GM12874 (cell line): ENCODE data around the gene DGAT2.

Source experiments
- TF ChIP-seq, protein P1 (sequence below): IDR thresholded peaks from 2 replicates; pipeline ENCODE4 v1.5.1; 2011; ENCODE audit warnings: low read depth, mild to moderate bottlenecking, control low read depth, low read length, moderate library complexity; ENCODE audit not compliant: insufficient read depth

DGAT2 gene

DNA sequence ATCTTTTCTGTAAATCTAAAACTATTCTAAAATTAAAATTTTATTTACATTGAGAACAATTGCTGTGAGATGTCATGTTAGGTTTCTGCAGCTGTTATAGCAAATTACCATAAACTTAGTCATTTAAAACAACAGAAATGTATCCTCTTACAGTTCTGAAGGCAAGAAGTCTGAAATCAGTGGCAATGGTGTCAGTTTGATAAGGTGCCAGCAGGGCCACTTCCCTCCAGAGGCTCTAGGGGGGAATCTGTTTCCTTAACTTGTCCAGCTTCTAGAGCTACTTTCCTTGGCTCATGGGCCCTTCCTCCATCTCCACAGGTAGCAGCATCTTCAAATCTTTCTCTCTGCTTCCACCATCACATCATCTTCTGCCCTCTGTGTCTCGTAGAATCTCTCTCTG, 27.9 kb upstream of the DGAT2 start:
- TF ChIP-seq, protein P1, sequence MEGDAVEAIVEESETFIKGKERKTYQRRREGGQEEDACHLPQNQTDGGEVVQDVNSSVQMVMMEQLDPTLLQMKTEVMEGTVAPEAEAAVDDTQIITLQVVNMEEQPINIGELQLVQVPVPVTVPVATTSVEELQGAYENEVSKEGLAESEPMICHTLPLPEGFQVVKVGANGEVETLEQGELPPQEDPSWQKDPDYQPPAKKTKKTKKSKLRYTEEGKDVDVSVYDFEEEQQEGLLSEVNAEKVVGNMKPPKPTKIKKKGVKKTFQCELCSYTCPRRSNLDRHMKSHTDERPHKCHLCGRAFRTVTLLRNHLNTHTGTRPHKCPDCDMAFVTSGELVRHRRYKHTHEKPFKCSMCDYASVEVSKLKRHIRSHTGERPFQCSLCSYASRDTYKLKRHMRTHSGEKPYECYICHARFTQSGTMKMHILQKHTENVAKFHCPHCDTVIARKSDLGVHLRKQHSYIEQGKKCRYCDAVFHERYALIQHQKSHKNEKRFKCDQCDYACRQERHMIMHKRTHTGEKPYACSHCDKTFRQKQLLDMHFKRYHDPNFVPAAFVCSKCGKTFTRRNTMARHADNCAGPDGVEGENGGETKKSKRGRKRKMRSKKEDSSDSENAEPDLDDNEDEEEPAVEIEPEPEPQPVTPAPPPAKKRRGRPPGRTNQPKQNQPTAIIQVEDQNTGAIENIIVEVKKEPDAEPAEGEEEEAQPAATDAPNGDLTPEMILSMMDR: no peak

DNA sequence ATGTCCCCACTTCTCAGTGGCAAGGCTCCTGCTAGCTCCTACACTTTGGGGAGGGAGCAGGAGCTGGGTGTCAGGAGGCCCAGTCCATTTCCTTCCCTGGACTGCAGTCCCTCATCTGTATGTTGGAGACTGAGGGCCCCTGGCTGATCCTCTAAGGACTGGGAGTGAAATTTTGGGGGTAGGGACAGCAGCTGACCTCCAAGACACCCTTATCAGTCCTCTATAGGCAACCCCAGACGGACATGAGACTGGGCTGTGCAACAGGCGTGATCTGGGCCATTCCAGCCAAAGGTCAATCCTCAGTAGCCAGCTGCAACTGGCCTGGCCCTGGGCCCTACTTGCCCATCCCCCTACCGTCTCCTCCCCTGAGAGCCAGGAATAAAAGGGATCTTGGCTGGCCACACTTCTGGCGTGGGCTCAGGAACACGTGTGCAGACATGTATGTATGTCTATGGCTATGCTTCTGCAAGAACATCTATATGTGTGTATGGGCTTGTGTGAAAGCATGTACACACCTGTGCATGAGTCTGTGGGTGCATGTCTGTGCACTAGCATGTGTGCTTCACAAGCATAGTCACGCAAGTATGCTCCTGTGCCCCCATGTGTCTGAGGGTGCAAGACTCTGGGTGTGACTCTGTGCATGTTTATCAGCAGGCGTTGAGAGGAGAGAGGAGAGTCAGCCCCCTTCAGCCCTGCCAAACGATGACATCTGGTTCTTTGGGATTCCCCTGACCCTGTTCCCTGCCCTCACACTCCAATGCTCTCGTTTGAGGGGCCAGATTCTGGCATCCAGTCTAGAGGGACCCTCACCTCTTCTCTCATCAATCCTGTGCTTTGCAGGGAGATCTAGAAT, 24.6 kb upstream of the DGAT2 start:
- TF ChIP-seq, protein P1: no peak

DNA sequence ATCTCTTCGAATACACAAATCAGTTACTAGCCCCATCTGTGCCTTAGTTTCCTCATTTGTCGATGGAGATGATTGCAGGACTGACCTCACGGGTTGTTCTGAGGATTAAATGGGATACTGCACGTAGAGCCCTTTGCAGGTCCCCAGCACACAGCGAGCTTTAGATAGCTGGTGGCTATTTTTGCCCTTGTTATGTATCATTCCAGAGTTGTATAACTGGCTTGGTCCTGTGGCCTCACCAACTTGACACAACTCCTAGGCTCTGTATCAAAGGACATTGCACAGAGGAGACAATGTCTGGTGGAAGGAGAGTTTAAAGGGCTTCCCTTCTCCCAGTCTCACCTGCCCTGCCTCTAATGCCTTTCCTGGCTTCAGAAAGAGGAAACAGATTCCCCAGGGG, 22.8 kb upstream of the DGAT2 start:
- TF ChIP-seq, protein P1: no peak

DNA sequence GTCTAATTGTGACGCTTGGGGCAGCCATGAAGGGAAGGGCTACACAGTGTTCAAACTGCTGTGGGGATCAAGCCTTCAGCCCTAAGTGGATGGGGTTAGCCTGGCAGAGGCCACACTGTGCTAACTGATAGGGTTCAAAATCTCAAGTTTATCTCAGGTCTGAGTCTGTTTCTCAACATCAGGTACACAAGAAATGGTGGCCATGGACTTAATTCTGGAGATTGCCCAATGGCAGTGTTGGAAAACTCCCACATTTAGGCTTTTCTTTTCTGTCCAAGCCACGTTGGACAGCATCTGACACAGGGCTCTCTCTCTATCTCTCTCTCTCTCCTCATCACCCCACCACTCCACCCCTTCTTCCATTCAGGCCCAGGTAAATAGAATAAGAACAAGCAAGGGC, 10.9 kb upstream of the DGAT2 start:
- TF ChIP-seq, protein P1: no peak

DNA sequence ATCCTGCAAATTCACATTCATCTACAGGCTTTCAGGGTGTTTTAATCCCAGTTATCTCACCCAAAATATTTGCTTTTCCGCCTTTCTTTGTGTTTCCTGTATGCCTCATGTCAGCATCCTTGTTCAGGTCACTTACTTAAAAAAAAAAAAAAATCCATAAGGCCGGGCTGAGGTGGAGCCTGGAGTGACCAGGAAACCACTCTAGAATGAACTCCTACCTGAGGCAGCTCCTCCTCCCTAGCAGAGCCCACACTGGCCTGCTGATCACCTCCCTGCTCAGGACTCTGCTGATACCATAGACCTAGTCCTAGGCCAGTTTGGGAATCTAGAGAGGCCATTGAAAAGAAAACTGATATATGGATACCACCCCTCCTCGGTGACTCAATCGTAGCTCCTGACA, 8.7 kb upstream of the DGAT2 start:
- TF ChIP-seq, protein P1: no peak

DNA sequence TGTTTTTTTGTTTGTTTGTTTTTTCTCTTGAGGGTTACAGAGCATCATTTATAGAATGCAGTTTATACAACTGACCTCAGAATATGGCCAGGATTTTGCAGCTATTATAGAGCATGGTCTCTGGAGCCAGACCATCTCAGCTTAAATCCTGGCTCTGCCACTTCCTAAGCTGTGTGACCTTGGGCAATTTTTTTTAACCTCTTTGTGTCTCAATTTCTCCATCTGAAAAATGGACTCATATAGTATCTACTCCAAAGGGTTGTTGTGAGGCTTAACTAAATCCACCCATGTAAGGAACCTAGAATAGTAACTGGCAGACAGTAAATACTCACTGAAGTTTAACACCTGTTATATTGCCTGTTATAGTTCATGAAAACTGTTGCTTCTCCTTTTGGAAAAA, 8.3 kb upstream of the DGAT2 start:
- TF ChIP-seq, protein P1: no peak

DNA sequence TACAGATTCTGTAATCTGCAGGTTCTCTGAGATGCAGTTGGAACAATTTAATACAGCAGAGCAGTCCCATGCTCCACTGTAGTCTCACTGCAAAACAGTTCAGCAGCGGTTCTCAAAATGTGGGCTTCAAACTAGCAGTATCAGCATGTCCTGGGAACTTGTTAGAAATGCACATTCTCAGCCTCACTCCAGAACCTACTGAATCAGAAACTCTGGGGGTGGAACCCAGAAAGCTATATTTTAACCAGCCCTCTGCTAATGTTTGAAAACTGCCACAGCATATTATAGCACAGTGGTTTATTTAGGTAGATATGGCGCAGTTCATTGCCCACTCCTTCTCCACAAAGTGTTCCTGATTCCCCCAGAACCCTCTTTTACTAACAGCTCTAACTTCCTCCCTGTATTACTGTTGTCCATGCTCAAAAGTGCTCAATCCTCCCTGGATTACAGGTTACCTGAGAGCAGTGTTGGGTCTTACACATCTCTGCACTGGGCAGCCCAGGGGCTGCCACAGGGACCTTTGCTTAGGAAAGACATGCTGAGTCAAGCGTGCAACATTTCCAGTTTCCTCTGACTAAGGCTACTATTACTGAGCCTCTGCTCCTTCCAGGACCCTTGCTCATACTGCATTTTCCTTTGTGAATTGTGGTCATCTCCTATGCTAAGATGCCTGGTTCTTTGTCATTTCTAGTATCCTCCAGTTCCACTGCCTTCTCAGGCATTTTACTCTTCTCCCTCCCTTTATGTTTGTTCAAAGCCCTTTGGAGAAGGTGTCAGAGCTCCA, 7.7 kb upstream of the DGAT2 start:
- TF ChIP-seq, protein P1: no peak
